Testis (tissue), 2 donors: ENCODE results near the gene VCL.

ENCODE experiments used
- CTCF ChIP-seq, 3 experiments: fragments of 450-650 bp in 2 of 3; fragments of 200-600 bp in 1 of 3; sonication (generic) in 1 of 3; IDR thresholded peaks; one replicate each; pipeline ENCODE4 v1.5.1; 2016 to 2019; ENCODE audit warnings: antibody characterized with exemption in 3 of 3, mild to moderate bottlenecking in 2 of 3, moderate library complexity in 1 of 3
- POLR2A ChIP-seq: fragments of 450-650 bp; IDR thresholded peaks from one replicate; pipeline ENCODE4 v1.6.1; 2017; ENCODE audit warnings: antibody characterized with exemption, mild to moderate bottlenecking, moderate library complexity

DNA sequence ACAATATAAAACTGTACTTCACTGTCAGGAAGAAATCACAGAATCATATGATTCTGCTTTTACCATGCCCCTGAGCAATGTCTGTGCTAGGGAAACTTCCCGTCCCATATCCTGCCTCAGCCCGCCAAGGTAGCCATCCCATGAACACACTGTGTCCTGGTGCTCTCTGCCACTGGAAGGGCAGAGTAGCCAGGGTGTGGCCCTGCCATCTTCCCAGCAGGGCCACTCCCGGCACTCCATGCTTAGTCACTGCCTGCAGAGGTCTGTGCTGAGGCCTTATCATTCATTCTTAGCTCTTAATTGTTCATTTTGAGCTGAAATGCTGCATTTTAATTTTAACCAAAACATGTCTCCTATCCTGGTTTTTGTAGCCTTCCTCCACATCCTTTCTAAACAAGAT is 120.9 kb downstream of the VCL start:
- TF ChIP-seq CTCF (IDR thresholded peaks at IDR 0.05) (no peak), POLR2A (no peak)
